RPMI8226 (cell line): ENCODE data around the gene UST.

Source experiments
- DNase-seq: peaks from one replicate; pipeline ENCODE4 v3.0.0-alpha.2; 2015

UST gene

DNA sequence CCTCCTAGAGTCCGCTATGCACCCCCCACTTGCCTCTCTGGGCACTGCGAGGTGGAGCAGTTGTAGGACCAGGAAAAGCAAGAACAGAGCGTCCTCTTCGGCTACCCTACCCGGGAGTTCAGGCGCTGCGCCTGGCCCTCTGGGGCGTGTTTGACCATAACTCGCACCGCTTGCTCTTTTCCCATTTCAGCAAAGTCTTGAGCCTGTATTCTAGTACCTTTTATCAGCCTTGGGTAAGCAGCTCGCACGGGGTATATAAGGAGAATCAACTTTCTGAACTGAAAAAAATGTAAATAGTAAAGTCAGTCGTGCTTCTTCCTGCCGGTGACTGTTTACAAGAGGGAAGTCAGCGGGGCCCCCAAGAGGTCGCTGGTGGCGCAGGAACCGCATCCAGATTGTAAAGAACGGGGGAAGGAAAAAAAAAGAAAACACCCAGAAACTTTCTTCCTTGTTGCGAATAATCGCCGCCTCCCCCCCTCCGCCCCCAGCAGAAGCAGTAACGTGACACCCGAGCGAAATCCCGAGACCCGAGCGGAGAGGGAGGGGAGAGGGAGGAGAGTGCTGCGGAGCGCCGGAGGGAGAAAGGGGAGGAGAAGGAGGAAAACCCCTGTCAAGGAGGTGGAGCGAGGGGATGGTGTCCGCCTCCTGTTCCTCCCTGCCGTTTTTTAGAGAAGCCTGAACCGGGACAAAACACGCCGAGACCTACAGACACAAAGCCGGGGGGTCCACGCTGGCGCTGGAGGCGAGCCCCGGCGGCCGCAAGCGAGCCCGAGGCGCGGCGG lies at the start of gene UST:
Gene UST (plus strand): TSS at position 668 of the 782 bp plus-strand sequence. CDS start 401 bp downstream, outside the sequence.
- peak; percentile 75 for DNase-seq

- DNase-seq, result no peak
These were observed 48.9 kb upstream of the UST start for GRCh38 chr6:148697895-148698440.

DNA sequence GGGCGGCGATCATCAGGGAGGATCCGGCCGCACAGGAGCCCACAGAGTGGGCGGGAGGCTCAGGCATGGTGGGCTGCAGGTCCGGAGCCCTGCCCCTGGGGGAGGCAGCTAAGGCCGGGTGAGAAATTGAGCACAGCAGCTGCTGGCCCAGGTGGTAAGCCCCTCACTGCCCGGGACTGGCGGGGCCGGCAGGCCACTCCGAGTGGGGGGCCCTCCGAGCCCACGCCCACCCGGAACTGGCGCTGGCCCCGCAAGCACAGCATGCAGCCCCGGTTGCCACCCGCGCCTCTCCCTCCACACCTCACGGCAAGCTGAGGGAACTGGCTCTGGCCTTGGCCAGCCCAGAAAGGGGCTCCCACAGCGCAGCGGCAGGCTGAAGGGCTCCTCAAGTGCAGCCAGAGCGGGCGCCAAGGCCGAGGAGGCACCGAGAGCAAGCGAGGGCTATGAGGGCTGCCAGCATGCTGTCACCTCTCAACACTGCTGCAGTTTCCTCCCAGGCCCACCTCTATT lies 48.1 kb upstream of the UST start:
- no peak for DNase-seq

- DNase-seq, result no peak
These were observed 46.6 kb upstream of the UST start for GRCh38 chr6:148700047-148700715.

GRCh38 chr6:148700741-148701311 lies 46.0 kb upstream of the UST start:
- DNase-seq, result peak; percentile 44

GRCh38 chr6:148701375-148701774 lies 45.5 kb upstream of the UST start:
- no peak for DNase-seq

- no peak for DNase-seq
These were observed 42.9 kb upstream of the UST start for GRCh38 chr6:148703900-148704299.

DNA sequence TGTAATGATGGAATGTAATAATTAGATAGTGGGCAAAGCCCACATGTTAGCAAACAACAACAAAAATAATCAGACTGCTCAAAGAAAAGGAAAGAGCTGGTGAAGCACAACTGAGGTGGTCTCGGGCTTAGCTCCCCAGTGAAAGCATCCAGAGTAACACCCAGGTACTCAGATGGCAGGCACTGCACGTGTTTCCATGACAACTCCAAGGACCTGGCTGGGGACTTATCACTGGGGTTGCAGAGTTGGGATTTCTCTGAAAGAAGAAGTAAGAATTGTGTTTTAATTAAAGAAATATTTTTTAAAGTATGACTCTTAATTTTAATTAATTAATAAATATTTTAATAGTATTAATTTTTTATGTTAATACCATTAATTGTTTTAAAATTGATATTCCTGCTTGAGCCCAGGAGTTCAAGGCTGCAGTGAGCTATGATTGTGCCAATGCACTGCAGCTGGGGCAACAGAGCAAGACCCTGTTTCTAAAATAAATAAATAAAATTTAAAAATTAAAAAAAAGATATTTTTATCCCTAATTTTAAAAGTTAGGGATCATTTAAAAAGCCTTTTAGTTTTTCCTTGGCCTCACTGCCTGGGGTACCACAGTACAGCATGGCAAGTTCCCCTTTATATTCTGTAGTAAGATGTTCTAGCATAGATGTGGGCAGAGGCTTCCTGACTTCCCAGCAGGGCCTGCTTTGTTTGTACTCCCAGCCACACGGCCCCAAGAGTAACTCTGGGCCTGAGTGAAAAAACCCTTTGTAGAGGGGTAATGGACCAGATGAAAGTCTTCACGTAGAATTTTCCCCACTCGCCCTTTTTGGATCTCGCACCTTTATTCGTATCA lies 42.2 kb upstream of the UST start:
- DNase-seq, result no peak

DNA sequence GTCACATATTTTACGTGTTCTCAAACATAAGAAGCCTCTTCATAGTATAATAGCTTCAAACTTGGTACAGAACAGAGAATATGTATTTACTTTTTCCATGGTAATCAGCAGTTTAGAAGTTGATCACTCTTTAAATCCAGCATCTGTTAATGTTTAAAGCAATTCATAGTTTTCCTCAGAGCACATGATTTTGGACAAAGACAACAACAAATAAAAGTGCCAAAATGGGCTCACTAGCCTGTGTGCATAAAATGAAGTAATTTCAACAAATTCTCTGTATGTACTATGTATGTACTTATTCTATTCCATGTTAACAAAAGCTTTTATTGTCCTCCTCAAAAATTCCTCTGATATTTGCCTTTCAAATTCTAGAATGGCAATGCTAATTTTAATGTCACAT lies 38.1 kb upstream of the UST start:
- DNase-seq, result no peak

DNA sequence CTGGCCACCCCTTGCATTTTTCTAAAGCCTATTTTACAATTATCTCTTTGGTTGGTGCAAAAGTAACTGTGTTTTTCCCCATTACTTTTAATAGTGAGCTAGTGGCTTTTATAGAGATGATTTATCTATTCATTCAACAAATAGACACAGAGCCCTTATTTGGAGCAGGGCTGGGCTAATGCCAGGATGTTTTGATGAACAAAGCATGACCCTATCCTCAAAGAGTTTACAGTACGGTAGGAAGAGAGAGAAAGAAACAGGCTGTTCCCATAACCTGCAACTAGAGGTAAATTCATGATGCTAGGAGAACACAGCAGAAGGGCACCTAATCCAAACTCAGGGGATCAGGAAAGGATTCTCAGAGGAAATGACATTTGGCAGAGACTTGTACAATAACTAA lies 37.3 kb upstream of the UST start:
- no peak for DNase-seq

GRCh38 chr6:148711833-148712654 lies 34.8 kb upstream of the UST start:
- DNase-seq, result no peak

- DNase-seq, result no peak
These were observed 33.6 kb upstream of the UST start for GRCh38 chr6:148713033-148713738.

GRCh38 chr6:148713921-148714320 lies 32.9 kb upstream of the UST start:
- no peak for DNase-seq

GRCh38 chr6:148716811-148717210 lies 30.0 kb upstream of the UST start:
- no peak for DNase-seq

GRCh38 chr6:148720406-148720805 lies 26.4 kb upstream of the UST start:
- no peak for DNase-seq

- no peak for DNase-seq
These were observed 25.9 kb upstream of the UST start for GRCh38 chr6:148720897-148721296.

DNA sequence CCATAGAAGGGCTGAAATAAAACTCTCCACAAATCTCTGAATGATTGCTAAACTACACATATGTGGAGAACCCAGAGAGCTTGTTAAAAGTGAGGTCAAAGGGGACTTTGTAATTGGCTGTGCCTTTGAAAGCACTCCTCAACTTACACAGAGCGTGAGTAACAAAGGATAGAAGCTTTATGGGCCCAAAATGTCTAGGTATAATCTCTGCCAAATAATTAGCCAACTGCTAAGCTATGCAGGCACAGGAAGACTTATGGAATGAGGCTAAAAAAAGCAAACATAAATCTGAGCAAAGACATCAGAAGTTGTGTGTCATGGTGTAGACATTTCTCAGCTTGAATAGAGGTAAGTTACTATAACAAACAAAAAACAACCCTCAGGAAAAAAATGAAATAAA lies 23.3 kb upstream of the UST start:
- no peak for DNase-seq

DNA sequence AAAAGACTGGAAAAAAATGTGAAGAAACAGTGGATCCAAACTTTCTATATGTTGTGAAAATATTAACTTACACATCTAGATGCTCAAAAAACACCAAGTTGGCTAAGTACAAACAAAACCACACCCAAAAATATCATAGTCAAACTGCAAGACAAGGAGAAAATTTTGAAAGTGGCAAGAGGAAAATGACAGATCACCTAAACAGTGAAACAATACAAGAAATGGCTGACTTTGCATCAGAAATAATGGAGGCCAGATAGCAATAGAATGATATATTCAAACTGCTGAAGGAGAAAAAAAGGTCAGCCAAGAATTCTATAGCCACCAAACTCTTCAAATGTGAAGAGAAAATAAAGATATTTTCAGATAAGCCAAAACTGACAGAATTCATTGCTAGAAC lies 22.4 kb upstream of the UST start:
- no peak for DNase-seq

- DNase-seq, result no peak
These were observed 19.7 kb upstream of the UST start for GRCh38 chr6:148727104-148727503.

GRCh38 chr6:148735989-148736388 lies 10.8 kb upstream of the UST start:
- DNase-seq, result no peak

- peak; percentile 33 for DNase-seq
These were observed 9.9 kb upstream of the UST start for GRCh38 chr6:148736774-148737412.
